ENCODE data around the gene POF1B.

POF1B gene

GRCh38 chrX:85378461-85378860, 1.0 kb downstream of the POF1B start:
- no peak for DNase-seq (ENCODE audit: low read depth)
- H3K4me3 ChIP-seq (ENCODE audit: control insufficient read depth, low read depth, low read length): no peak overlapping the region
- no peak for TF ChIP-seq CTCF (conservative IDR thresholded peaks at IDR 0.05; ENCODE audit: control insufficient read depth, insufficient read depth, low read depth, low read length)

- TF ChIP-seq CTCF (conservative IDR thresholded peaks at IDR 0.05; ENCODE audit: control insufficient read depth, insufficient read depth, low read depth, low read length): no peak
- no peak overlapping the region for H3K4me3 ChIP-seq (ENCODE audit: control insufficient read depth, low read depth, low read length)
- DNase-seq (ENCODE audit: low read depth): no peak
Measured at GRCh38 chrX:85375333-85375738, 4.1 kb downstream of the POF1B start.

GRCh38 chrX:85365370-85365995, 14.0 kb downstream of the POF1B start:
- H3K4me3 ChIP-seq (ENCODE audit: control insufficient read depth, low read depth, low read length): no peak overlapping the region
- DNase-seq (ENCODE audit: low read depth): no peak
- no peak for TF ChIP-seq CTCF (conservative IDR thresholded peaks at IDR 0.05; ENCODE audit: control insufficient read depth, insufficient read depth, low read depth, low read length)

- H3K4me3 ChIP-seq (ENCODE audit: control insufficient read depth, low read depth, low read length): no peak overlapping the region
- no peak for TF ChIP-seq CTCF (conservative IDR thresholded peaks at IDR 0.05; ENCODE audit: control insufficient read depth, insufficient read depth, low read depth, low read length)
- no peak for DNase-seq (ENCODE audit: low read depth)
Measured at GRCh38 chrX:85359051-85359450, 20.4 kb downstream of the POF1B start.

- H3K4me3 ChIP-seq (ENCODE audit: control insufficient read depth, low read depth, low read length): no peak overlapping the region
- DNase-seq (ENCODE audit: low read depth): no peak
- TF ChIP-seq CTCF (conservative IDR thresholded peaks at IDR 0.05; ENCODE audit: control insufficient read depth, insufficient read depth, low read depth, low read length): no peak
Measured at GRCh38 chrX:85345523-85345922, 33.9 kb downstream of the POF1B start.

- H3K4me3 ChIP-seq (ENCODE audit: control insufficient read depth, low read depth, low read length): no peak overlapping the region
- no peak for DNase-seq (ENCODE audit: low read depth)
- no peak for TF ChIP-seq CTCF (conservative IDR thresholded peaks at IDR 0.05; ENCODE audit: control insufficient read depth, insufficient read depth, low read depth, low read length)
Measured at GRCh38 chrX:85327060-85327333, 52.5 kb downstream of the POF1B start.
